Neuronal stem cell (in vitro differentiated cells): ENCODE measurements around the gene AKAP11. TPM values are rescaled to one million over a fixed set of nuclear protein-coding genes. Genes with fewer than 3 reads are reported as not detected.

ENCODE experiments used
- DNase-seq: peaks from one replicate; pipeline ENCODE4 v3.0.0-alpha.2; 2013; ENCODE audit warnings: low spot score
- H2AFZ ChIP-seq: one replicate; pipeline ENCODE4 v1.6.1; 2013; ENCODE audit warnings: mild to moderate bottlenecking, low read length, inconsistent platforms
- H2AK5ac ChIP-seq: 2 replicates; pipeline ENCODE4 v1.6.1; 2013; ENCODE audit warnings: low read depth, mild to moderate bottlenecking, inconsistent platforms, low read length, moderate library complexity, mixed read lengths
- H2BK120ac ChIP-seq: 2 replicates; pipeline ENCODE4 v1.6.1; 2013; ENCODE audit warnings: low read depth, mild to moderate bottlenecking, inconsistent platforms, low read length, moderate library complexity, mixed read lengths
- H2BK12ac ChIP-seq: one replicate; pipeline ENCODE4 v1.6.1; 2013; ENCODE audit warnings: low read length, inconsistent platforms
- H2BK15ac ChIP-seq: 2 replicates; pipeline ENCODE4 v1.6.1; 2013; ENCODE audit warnings: mild to moderate bottlenecking, low read length, inconsistent platforms, mixed read lengths
- H2BK5ac ChIP-seq: one replicate; pipeline ENCODE4 v1.6.1; 2013; ENCODE audit warnings: inconsistent platforms, mild to moderate bottlenecking, low read length, moderate library complexity
- H3K14ac ChIP-seq: one replicate; pipeline ENCODE4 v1.6.1; 2013; ENCODE audit warnings: low read length, inconsistent platforms
- H3K18ac ChIP-seq: 2 replicates; pipeline ENCODE4 v1.6.1; 2013; ENCODE audit warnings: low read length, inconsistent platforms
- H3K23ac ChIP-seq: 2 replicates; pipeline ENCODE4 v1.6.1; 2013; ENCODE audit warnings: low read depth, mild to moderate bottlenecking, mixed read lengths, low read length, inconsistent platforms; ENCODE audit not compliant: poor library complexity
- H3K27ac ChIP-seq: replicated peaks from 3 replicates; pipeline ENCODE4 v1.5.1; 2013; ENCODE audit warnings: low read length, inconsistent platforms
- H3K27me3 ChIP-seq, 3 experiments: 2 replicates each; pipeline ENCODE4 v1.6.1; 2013; ENCODE audit warnings: low read length in 3 of 3, mild to moderate bottlenecking in 2 of 3, inconsistent platforms in 1 of 3, low read depth in 1 of 3, mixed read lengths in 1 of 3, moderate library complexity in 1 of 3; ENCODE audit not compliant: control insufficient read depth in 3 of 3, insufficient read depth in 3 of 3
- H3K36me3 ChIP-seq, 2 donors: replicated peaks in 1 of 2; 2 replicates each; pipeline ENCODE4 v1.6.1; 2013; ENCODE audit warnings: low read length in 2 of 2; ENCODE audit not compliant: control insufficient read depth in 2 of 2, insufficient read depth in 2 of 2
- H3K4ac ChIP-seq: 2 replicates; pipeline ENCODE4 v1.6.1; 2013; ENCODE audit warnings: inconsistent platforms, mild to moderate bottlenecking, low read length, moderate library complexity
- H3K4me1 ChIP-seq, 2 donors: 1 replicate in 1 of 2; 2 replicates in 1 of 2; pipeline ENCODE4 v1.6.1; 2013; ENCODE audit warnings: low read length in 2 of 2, low read depth in 1 of 2; ENCODE audit not compliant: control insufficient read depth in 2 of 2, insufficient read depth in 1 of 2
- H3K4me2 ChIP-seq: one replicate; pipeline ENCODE4 v1.6.1; 2013; ENCODE audit warnings: mild to moderate bottlenecking, low read length, inconsistent platforms; ENCODE audit not compliant: insufficient read depth, poor library complexity, severe bottlenecking
- H3K4me3 ChIP-seq, 2 donors: 2 replicates each; pipeline ENCODE4 v1.5.1; 2013; ENCODE audit warnings: low read length in 2 of 2, mild to moderate bottlenecking in 2 of 2, inconsistent platforms in 1 of 2, moderate library complexity in 1 of 2
- H3K79me1 ChIP-seq: one replicate; pipeline ENCODE4 v1.6.1; 2013; ENCODE audit warnings: low read depth, mild to moderate bottlenecking, inconsistent platforms, low read length, moderate library complexity
- H3K9ac ChIP-seq: one replicate; pipeline ENCODE4 v1.6.1; 2013; ENCODE audit warnings: mild to moderate bottlenecking, low read depth, low read length, inconsistent platforms; ENCODE audit not compliant: poor library complexity
- H3K9me3 ChIP-seq, 2 donors: replicated peaks in 1 of 2; 2 replicates each; pipeline versions ENCODE3 to v1.6.1; 2013; ENCODE audit warnings: low read length in 2 of 2, mild to moderate bottlenecking in 2 of 2, inconsistent platforms in 1 of 2, low read depth in 1 of 2, mixed read lengths in 1 of 2, moderate library complexity in 1 of 2; ENCODE audit not compliant: control insufficient read depth in 2 of 2, insufficient read depth in 1 of 2
- H4K8ac ChIP-seq: one replicate; pipeline ENCODE4 v1.6.1; 2013; ENCODE audit warnings: low read depth, mild to moderate bottlenecking, inconsistent platforms, low read length, moderate library complexity
- H4K91ac ChIP-seq: one replicate; pipeline ENCODE4 v1.6.1; 2013; ENCODE audit warnings: low read length, low read depth, mild to moderate bottlenecking, inconsistent platforms; ENCODE audit not compliant: poor library complexity
- WGBS, 2 donors: extraction: QIAGEN DNeasy Blood & Tissue Kit; methylation state at CpG; one replicate each; pipeline ENCODE4 v1.1.7; 2013; ENCODE audit warnings: missing lambda C conversion rate in 2 of 2, mixed read lengths in 1 of 2; ENCODE audit not compliant: insufficient read length in 2 of 2, insufficient replicate concordance in 1 of 2; ENCODE audit errors: extremely low coverage in 2 of 2; 5-methylcytosine and 5-hydroxymethylcytosine counted together
- polyA plus RNA-seq, 2 experiments: library from polyadenylated mRNA; stranded (reverse); fragments of 200-250 nt; gene quantifications; one replicate each; pipeline ENCODE4 v1.2.3, GENCODE V29; 2013

Gene AKAP11, protein sequence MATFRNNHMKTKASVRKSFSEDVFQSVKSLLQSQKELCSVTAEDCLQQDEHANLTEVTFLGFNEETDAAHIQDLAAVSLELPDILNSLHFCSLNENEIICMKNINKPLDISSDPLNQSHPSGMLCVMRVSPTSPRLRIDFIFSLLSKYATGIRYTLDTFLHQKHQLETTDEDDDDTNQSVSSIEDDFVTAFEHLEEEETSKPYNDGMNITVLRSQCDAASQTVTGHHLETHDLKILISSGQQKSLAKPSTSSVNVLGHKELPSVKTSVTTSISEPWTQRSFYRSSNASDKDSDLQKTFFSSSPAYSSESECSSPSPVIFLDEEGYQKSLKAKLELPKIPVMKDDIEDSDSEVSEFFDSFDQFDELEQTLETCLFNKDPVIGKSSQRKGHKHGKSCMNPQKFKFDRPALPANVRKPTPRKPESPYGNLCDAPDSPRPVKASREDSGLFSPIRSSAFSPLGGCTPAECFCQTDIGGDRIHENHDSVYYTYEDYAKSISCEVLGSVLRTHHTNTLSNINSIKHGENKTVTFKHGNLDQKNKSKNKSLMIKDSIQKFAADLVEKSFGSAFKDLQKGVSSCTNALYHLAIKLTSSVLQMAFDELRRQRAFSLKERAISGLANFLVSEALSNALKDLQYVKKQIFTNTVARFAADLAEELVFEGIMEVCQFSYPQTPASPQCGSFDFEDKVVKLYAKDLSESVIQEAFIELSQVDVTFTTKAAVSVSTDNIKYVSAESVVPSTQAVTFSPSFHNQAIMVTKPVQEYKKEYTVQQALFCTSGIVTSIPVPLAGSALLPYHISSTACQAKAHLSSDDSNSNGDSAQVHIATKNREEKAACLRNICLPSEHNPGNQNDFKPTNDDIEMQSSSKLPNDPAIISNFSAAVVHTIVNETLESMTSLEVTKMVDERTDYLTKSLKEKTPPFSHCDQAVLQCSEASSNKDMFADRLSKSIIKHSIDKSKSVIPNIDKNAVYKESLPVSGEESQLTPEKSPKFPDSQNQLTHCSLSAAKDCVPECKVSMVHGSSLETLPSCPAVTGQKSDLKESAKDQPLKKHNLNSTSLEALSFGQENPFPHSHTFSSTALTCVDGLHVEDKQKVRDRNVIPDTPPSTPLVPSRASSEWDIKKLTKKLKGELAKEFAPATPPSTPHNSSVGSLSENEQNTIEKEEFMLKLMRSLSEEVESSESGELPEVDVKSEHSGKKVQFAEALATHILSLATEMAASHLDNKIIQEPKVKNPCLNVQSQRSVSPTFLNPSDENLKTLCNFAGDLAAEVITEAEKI (N-terminal part only)
- 8.0 TPM for polyA plus RNA-seq (2013, experiment 1 of 2)
- 8.1 TPM for polyA plus RNA-seq (2013, experiment 2 of 2)

GRCh38 chr13:42272115-42272803 lies at the start of gene AKAP11:
Gene AKAP11 (plus strand): TSS chr13:42272152. CDS start chr13:42286349, 14,197 bp downstream.
- WGBS, 2 donors, result no CpG with 5 or more reads among the region's 59 CpGs
- peak within 1 kb of the TSS; percentile 51 for H2BK120ac ChIP-seq
- peak within 1 kb of the TSS; percentile 48 for H2BK5ac ChIP-seq

DNA sequence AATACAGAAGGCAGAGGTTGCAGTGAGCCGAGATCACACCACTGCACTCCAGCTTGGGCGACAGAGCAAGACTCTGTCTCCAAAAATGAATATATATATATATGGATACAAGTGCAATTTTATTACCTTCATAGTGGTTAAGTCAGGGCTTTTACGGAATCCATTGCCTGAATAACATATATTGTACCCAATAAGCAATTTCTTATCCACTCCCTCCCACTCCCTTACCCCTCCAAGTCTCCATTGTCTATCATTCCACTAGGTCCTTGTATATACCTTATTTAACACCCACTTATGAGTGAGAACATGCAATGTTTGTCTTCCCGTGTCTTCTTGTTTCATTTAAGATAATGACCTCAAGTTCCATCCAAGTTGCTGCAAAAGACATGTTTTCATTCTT lies 48.3 kb upstream of the AKAP11 start:
- no peak overlapping the region for H2AFZ ChIP-seq
- H3K9me3 ChIP-seq, result no peaks in the 10 kb centered on the region
- H4K91ac ChIP-seq, result no peak overlapping the region
- H2BK120ac ChIP-seq, result no peak overlapping the region
- H3K4me2 ChIP-seq, result no peak overlapping the region
- H2BK12ac ChIP-seq, result no peak overlapping the region
- H2BK5ac ChIP-seq, result no peak overlapping the region
- no peak overlapping the region for H3K23ac ChIP-seq
- no peaks in the 10 kb centered on the region for H3K4me1 ChIP-seq
- no peaks in the 10 kb centered on the region for H3K79me1 ChIP-seq
- no peak overlapping the region for H3K4me3 ChIP-seq
- peaks cover 6 to 66% of the 10 kb centered on the region in 2 donors for H3K36me3 ChIP-seq
- H3K9ac ChIP-seq, result no peak overlapping the region
- no CpG with 5 or more reads among the region's 4 CpGs for WGBS, 2 donors
- no peak for DNase-seq
- no peak overlapping the region for H3K27ac ChIP-seq
- no peak overlapping the region for H3K4ac ChIP-seq
- H4K8ac ChIP-seq, result no peak overlapping the region
- H2BK15ac ChIP-seq, result no peak overlapping the region
- no peak overlapping the region for H3K14ac ChIP-seq
- H3K27me3 ChIP-seq, result no peaks in the 10 kb centered on the region
- H3K18ac ChIP-seq, result no peak overlapping the region
- no peak overlapping the region for H2AK5ac ChIP-seq

More at GRCh38 chr13:42272115-42272803, at the start of gene AKAP11:
- Histone ChIP-seq H3K9me3 (peaks cover 4 to 7% of the 10 kb centered on the region in 2 donors), H3K36me3 (no peaks in the 10 kb centered on the region), H4K8ac (no peak within 1 kb of the TSS), H3K4ac (no peak within 1 kb of the TSS), H3K4me3 (peak within 1 kb of the TSS; percentile 62 to 96), H3K27ac (peak within 1 kb of the TSS; percentile 89), H3K23ac (peak within 1 kb of the TSS; percentile 99), H3K4me2 (peak within 1 kb of the TSS; percentile 79), H3K9ac (peak within 1 kb of the TSS; percentile 93), H3K18ac (peak within 1 kb of the TSS; percentile 95), H2BK12ac (no peak within 1 kb of the TSS), H3K14ac (peak within 1 kb of the TSS; percentile 94), H2AK5ac (no peak within 1 kb of the TSS), H3K27me3 (no peaks in the 10 kb centered on the region), H3K4me1 (peaks cover 5% of the 10 kb centered on the region in 2 donors), H2AFZ (peak within 1 kb of the TSS; percentile 96), H3K79me1 (no peaks in the 10 kb centered on the region), H4K91ac (no peak within 1 kb of the TSS), H2BK15ac (peak within 1 kb of the TSS; percentile 39)
- no peak for DNase-seq

- Histone ChIP-seq H3K4ac (no peak overlapping the region), H2BK5ac (no peak overlapping the region), H3K79me1 (no peaks in the 10 kb centered on the region), H3K4me2 (no peak overlapping the region), H3K4me3 (no peak overlapping the region), H3K36me3 (peaks cover 4 to 66% of the 10 kb centered on the region in 2 donors), H3K9me3 (no peaks in the 10 kb centered on the region), H3K4me1 (no peaks in the 10 kb centered on the region), H3K23ac (no peak overlapping the region), H2BK15ac (no peak overlapping the region), H3K27ac (no peak overlapping the region), H3K27me3 (no peaks in the 10 kb centered on the region), H4K91ac (no peak overlapping the region), H2BK12ac (no peak overlapping the region), H4K8ac (no peak overlapping the region), H3K14ac (no peak overlapping the region), H2AFZ (no peak overlapping the region), H2BK120ac (no peak overlapping the region), H3K18ac (no peak overlapping the region), H2AK5ac (no peak overlapping the region), H3K9ac (no peak overlapping the region)
- WGBS, 2 donors, result no CpG with 5 or more reads among the region's 2 CpGs
- DNase-seq, result no peak
Measured at GRCh38 chr13:42225051-42225450, 46.9 kb upstream of the AKAP11 start.
